ENCODE results near the gene KY. TPM values are rescaled to one million over a fixed set of nuclear protein-coding genes. Genes with fewer than 3 reads are reported as not detected.

Gene KY
- total RNA-seq: 0.24 TPM
- long read RNA-seq, partial matches to known transcripts: 0 of 4 reads
- long read RNA-seq, other reads (novel, unspliced or antisense): 4 of 4 reads

DNA sequence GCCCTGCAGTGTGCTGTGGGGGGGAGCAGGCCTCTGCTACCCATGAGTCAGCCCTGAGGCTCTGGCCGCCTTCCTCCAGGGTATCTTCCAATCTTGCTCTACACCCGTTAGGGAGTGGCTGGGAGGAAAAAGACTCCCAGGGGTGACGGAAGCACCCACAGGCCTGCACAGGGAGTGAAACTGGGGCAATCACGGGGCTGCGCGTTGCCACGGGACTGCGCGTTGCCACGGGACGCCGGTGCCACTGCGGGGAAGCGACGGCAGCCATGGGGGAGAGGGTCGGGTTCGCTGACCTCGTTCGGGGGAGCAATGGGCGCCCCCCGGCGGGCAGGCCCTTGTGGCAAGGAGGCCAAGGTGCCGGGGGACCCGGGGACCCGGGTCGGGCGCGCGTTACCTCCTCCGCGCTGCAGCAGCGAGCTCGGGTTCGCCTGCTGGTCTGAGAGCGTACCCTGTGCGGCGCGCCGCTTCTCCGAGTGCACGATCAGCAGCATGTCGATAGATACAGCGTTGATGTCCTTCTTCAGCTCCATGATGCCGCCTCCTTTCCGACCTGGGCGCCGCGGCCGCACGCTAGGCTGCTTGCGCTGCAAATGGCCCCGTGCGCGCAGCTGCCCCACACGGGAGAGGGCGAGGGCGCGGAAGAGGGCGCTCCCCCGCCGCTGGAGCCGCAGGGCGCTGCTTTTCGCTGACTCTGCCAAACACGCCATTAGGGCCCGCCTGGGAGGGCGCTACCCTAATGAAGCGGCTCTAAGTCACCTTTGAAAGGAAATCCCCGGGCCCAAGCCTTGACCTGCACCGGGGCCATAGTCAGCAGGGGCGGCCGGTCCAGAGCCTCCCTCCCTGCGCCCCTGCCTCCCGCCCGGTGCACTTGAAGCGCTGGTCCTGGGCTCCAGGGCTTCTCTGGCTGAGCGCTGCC, at the start of gene KY:
Gene KY (minus strand): TSS at position 592 of the 916 bp plus-strand sequence. CDS start 62 bp downstream, at position 530.
- TF ChIP-seq CTCF (IDR thresholded peaks at IDR 0.05): no peak
- Histone ChIP-seq H3K4me3 (peak within 1 kb of the TSS; percentile 51), H3K27me3 (ENCODE audit: low read depth) (peaks cover 15% of the 10 kb centered on the region), H3K4me1 (peaks cover 17% of the 10 kb centered on the region), H3K27ac (no peak within 1 kb of the TSS), H3K36me3 (no peaks in the 10 kb centered on the region), H3K9me3 (no peaks in the 10 kb centered on the region)
- DNase-seq (peak; percentile 60), ATAC-seq (peak; percentile 71 to 79)
- intact Hi-C loops (cut with DNase I): no loop called here

DNA sequence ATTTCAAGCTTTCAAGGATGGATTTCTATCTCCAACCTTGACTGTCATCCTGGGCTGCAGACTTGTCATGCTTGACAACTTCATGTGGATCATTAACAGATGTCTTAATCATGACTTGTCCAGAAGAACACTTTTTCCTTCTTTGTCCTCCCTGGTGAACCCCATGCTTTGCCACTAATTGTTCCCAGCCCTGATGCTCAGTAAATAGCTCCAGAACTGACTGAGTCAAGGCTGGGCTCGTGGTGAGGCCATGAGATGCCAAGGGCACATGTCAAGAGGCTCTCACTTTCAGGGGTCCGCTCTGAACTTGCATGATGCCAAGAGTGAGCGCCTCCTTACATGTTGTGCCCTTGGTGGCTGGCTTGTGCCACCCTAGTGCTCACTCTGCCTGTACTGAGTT, 48.9 kb upstream of the KY start:
- H3K27ac ChIP-seq: no peak overlapping the region
- ATAC-seq: no peak
- TF ChIP-seq CTCF (IDR thresholded peaks at IDR 0.05): no peak
- no peaks in the 10 kb centered on the region for H3K9me3 ChIP-seq
- H3K27me3 ChIP-seq (ENCODE audit: low read depth): no peaks in the 10 kb centered on the region
- intact Hi-C loops (cut with DNase I): no loop called here
- no peaks in the 10 kb centered on the region for H3K4me1 ChIP-seq
- H3K36me3 ChIP-seq: no peaks in the 10 kb centered on the region
- no peak for DNase-seq
- no peak overlapping the region for H3K4me3 ChIP-seq

- H3K36me3 ChIP-seq: no peaks in the 10 kb centered on the region
- no peak for TF ChIP-seq CTCF (IDR thresholded peaks at IDR 0.05)
- no peaks in the 10 kb centered on the region for H3K27me3 ChIP-seq (ENCODE audit: low read depth)
- H3K27ac ChIP-seq: no peak overlapping the region
- intact Hi-C loops (cut with DNase I): no loop called here
- no peak for ATAC-seq
- H3K9me3 ChIP-seq: no peaks in the 10 kb centered on the region
- H3K4me3 ChIP-seq: no peak overlapping the region
- DNase-seq: no peak
- no peaks in the 10 kb centered on the region for H3K4me1 ChIP-seq
Measured at GRCh38 chr3:134699141-134699711, 48.4 kb upstream of the KY start.

DNA sequence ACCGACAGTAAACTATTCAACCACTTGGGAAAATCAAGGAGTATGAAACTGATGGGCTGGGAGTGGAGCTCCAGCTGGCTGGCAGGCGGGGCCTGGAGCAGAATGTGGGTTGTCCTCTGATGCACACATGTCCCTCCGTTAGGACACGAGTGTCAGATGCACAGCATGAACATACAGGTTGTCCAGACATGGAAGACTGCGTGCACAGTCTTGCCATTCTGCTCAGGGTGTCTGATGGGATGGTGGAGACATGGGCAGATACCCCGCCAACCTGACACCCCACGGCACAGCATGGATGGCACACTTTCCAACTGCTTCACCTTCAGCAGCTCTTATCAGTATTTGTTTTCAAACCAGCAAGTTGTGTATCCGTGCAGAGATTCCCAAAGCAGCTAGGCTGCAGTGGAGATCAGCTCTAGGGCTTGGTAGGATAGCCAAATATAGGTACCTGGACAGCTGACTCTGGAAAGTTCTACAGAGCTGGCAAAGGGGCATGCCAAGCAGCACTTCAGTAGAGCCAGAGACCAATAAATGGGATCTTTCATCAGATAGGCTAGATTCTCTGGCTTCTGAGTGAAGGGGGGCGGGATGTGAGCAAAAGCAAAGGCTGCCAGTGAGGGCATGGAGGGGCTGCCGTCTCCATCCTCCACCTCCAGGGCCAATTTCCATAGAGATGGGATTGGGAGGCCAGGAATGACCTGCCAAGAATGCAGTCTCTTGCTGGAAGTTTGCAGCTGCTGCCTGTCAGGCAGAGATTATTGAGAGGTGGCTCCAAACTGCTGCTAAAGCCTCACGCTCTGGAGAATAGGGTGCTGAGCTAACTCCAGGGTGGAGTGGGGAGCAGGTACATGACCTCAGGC, 47.2 kb upstream of the KY start:
- DNase-seq (no peak), ATAC-seq (no peak)
- no peaks in the 10 kb centered on the region for H3K4me1 ChIP-seq
- TF ChIP-seq CTCF (IDR thresholded peaks at IDR 0.05): no peak
- no peaks in the 10 kb centered on the region for H3K9me3 ChIP-seq
- H3K27ac ChIP-seq: no peak overlapping the region
- intact Hi-C loops (cut with DNase I): no loop called here
- no peak overlapping the region for H3K4me3 ChIP-seq
- no peaks in the 10 kb centered on the region for H3K27me3 ChIP-seq (ENCODE audit: low read depth)
- H3K36me3 ChIP-seq: no peaks in the 10 kb centered on the region

DNA sequence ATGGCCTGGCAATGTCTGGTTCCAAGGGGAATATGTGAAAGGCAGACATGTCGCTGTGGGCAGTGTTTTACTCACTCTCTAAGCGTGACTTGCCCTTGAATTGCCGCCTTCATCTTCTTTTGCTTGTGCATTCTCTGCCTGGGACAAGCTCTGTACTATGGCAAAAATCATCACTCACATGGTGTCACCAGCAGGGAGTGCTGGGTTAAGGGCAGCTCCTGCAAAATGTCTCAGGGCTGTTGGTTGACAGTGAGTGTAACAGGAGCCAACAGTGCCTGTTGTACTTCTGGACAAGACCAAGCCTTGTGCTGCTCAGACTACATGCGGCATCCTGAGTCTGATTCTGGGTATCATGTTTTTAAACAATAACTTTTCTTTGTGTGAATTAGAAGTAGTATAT, 45.3 kb upstream of the KY start:
- no peak overlapping the region for H3K27ac ChIP-seq
- no peak overlapping the region for H3K4me3 ChIP-seq
- ATAC-seq (no peak), DNase-seq (no peak)
- no peaks in the 10 kb centered on the region for H3K4me1 ChIP-seq
- intact Hi-C loops (cut with DNase I): no loop called here
- no peak for TF ChIP-seq CTCF (IDR thresholded peaks at IDR 0.05)
- H3K36me3 ChIP-seq: no peaks in the 10 kb centered on the region
- H3K9me3 ChIP-seq: no peaks in the 10 kb centered on the region
- H3K27me3 ChIP-seq (ENCODE audit: low read depth): no peaks in the 10 kb centered on the region

Data from lower lobe of right lung (tissue), 2 donors.